SK-N-SH (cell line): ENCODE results near the gene ZNF101. TPM values are rescaled to one million over a fixed set of nuclear protein-coding genes. Genes with fewer than 3 reads are reported as not detected.

ENCODE experiments used
- CTCF ChIA-PET: fragments of 300-600, 350-600 bp; formaldehyde crosslinking; extraction: SDS; loops from one replicate; lab custom pipeline; 2021; lab: Yijun Ruan, JAX
- POLR2A ChIA-PET: fragments of 350-600 bp; sonication (Branson Sonifier 250); formaldehyde crosslinking; extraction: SDS; loops from one replicate; lab custom pipeline; 2020; ENCODE audit warnings: antibody characterized with exemption, inconsistent platforms; lab: Yijun Ruan, JAX
- DNase-seq: peaks from one replicate; pipeline ENCODE4 v3.0.0; 2012
- H2AFZ ChIP-seq: fragments of 200-600 bp; sonication (generic); 2 replicates; pipeline ENCODE4 v1.8.1; 2016; ENCODE audit warnings: antibody characterized with exemption, mild to moderate bottlenecking, low read depth
- H3F3A ChIP-seq: fragments of 200-600 bp; sonication (generic); replicated peaks from 2 replicates; pipeline ENCODE3; 2016; ENCODE audit warnings: antibody characterized with exemption, mild to moderate bottlenecking; ENCODE audit not compliant: insufficient read depth
- H3K27ac ChIP-seq, 2 experiments: fragments of 200-500 bp in 1 of 2; fragments of 200-600 bp in 1 of 2; sonication (Bioruptor generic) in 1 of 2; sonication (generic), shearing (Covaris generic) in 1 of 2; 2 replicates each; pipeline versions ENCODE4 v1.5.1 to v1.6.1; 2014 to 2016; ENCODE audit warnings: low read depth in 2 of 2, inconsistent platforms in 1 of 2, low read length in 1 of 2, mild to moderate bottlenecking in 1 of 2, mixed read lengths in 1 of 2
- H3K27me3 ChIP-seq: fragments of 200-600 bp; sonication (generic), shearing (Covaris generic); 2 replicates; pipeline ENCODE4 v1.6.1; 2016; ENCODE audit warnings: mixed run types; ENCODE audit not compliant: insufficient read depth
- H3K36me3 ChIP-seq, 2 experiments: fragments of 200-500 bp in 1 of 2; fragments of 200-600 bp in 1 of 2; sonication (Bioruptor generic) in 1 of 2; sonication (generic) in 1 of 2; replicated peaks in 1 of 2; 2 replicates each; pipeline versions ENCODE3 to v1.5.1; 2014 to 2016; ENCODE audit warnings: low read length in 1 of 2, mild to moderate bottlenecking in 1 of 2; ENCODE audit not compliant: insufficient read depth in 2 of 2, control insufficient read depth in 1 of 2
- H3K4me1 ChIP-seq, 2 experiments: fragments of 200-500 bp in 1 of 2; fragments of 200-600 bp in 1 of 2; sonication (Bioruptor generic) in 1 of 2; sonication (generic), shearing (Covaris generic) in 1 of 2; 2 replicates each; pipeline versions ENCODE4 v1.5.1 to v1.6.1; 2014 to 2016; ENCODE audit warnings: low read depth in 1 of 2, low read length in 1 of 2, mixed run types in 1 of 2; ENCODE audit not compliant: insufficient read depth in 2 of 2, control insufficient read depth in 1 of 2
- H3K4me2 ChIP-seq: fragments of 200-600 bp; sonication (generic), shearing (Covaris generic); 2 replicates; pipeline ENCODE4 v1.6.1; 2017; ENCODE audit warnings: mixed run types
- H3K4me3 ChIP-seq, 2 experiments: fragments of 200-500 bp in 1 of 2; fragments of 200-600 bp in 1 of 2; sonication (Bioruptor generic) in 1 of 2; sonication (generic), shearing (Covaris generic) in 1 of 2; 2 replicates each; pipeline versions ENCODE4 v1.5.1 to v1.8.1; 2014 to 2016; ENCODE audit warnings: low read depth in 2 of 2, inconsistent platforms in 1 of 2, low read length in 1 of 2, mild to moderate bottlenecking in 1 of 2, mixed read lengths in 1 of 2, moderate library complexity in 1 of 2
- H3K79me2 ChIP-seq: fragments of 200-600 bp; sonication (generic); 2 replicates; pipeline ENCODE4 v1.8.1; 2017; ENCODE audit warnings: mild to moderate bottlenecking; ENCODE audit not compliant: insufficient read depth
- H3K9ac ChIP-seq: fragments of 200-600 bp; sonication (generic); 2 replicates; pipeline ENCODE4 v1.6.1; 2017; ENCODE audit warnings: mixed run types
- H3K9me2 ChIP-seq: fragments of 200-600 bp; sonication (generic); 2 replicates; pipeline ENCODE4 v1.6.1; 2017; ENCODE audit warnings: mixed run types
- H3K9me3 ChIP-seq: fragments of 200-600 bp; sonication (generic); 2 replicates; pipeline ENCODE4 v1.6.1; 2017; ENCODE audit warnings: mixed run types, mild to moderate bottlenecking, moderate library complexity
- H4K20me1 ChIP-seq: fragments of 200-600 bp; sonication (generic); 2 replicates; pipeline ENCODE4 v1.6.1; 2017; ENCODE audit warnings: mild to moderate bottlenecking, mixed run types; ENCODE audit not compliant: insufficient read depth
- FOXM1 ChIP-seq: IDR thresholded peaks from 2 replicates; pipeline ENCODE4 v1.4.0; 2012; ENCODE audit warnings: low read depth, mild to moderate bottlenecking
- GABPA ChIP-seq: IDR thresholded peaks from 2 replicates; pipeline ENCODE4 v1.4.0; 2012; ENCODE audit warnings: low read depth, mild to moderate bottlenecking
- JUND ChIP-seq: IDR thresholded peaks from 2 replicates; pipeline ENCODE4 v1.4.0; 2012
- MAX ChIP-seq: IDR thresholded peaks from 2 replicates; pipeline ENCODE4 v1.4.0; 2012; ENCODE audit warnings: low read depth
- MEF2A ChIP-seq: IDR thresholded peaks from 2 replicates; pipeline ENCODE4 v1.4.0; 2012; ENCODE audit warnings: low read depth, borderline replicate concordance
- NFIC ChIP-seq: IDR thresholded peaks from 2 replicates; pipeline ENCODE4 v1.4.0; 2012; ENCODE audit warnings: borderline replicate concordance
- PBX3 ChIP-seq: IDR thresholded peaks from 2 replicates; pipeline ENCODE4; 2012
- POLR2AphosphoS5 ChIP-seq: IDR thresholded peaks from 2 replicates; pipeline ENCODE4 v1.6.1; 2012; ENCODE audit warnings: low read depth, low read length
- RCOR1 ChIP-seq: fragments of 150-350 bp; IDR thresholded peaks from 2 replicates; pipeline ENCODE4 v1.6.1; 2017; ENCODE audit warnings: antibody characterized with exemption, low read length
- TAF1 ChIP-seq: IDR thresholded peaks from 2 replicates; pipeline ENCODE4 v1.6.1; 2012; ENCODE audit warnings: low read depth, mild to moderate bottlenecking, low read length, moderate library complexity, borderline replicate concordance
- TCF12 ChIP-seq: IDR thresholded peaks from 2 replicates; pipeline ENCODE4 v1.4.0; 2012
- USF1 ChIP-seq: IDR thresholded peaks from 2 replicates; pipeline ENCODE4 v1.4.0; 2012; ENCODE audit warnings: low read depth, borderline replicate concordance
- USF2 ChIP-seq: fragments of 150-350 bp; IDR thresholded peaks from 2 replicates; pipeline ENCODE4 v1.6.1; 2017; ENCODE audit warnings: antibody characterized with exemption, low read length, low read depth, borderline replicate concordance
- YY1 ChIP-seq: IDR thresholded peaks from 2 replicates; pipeline ENCODE4 v1.4.0; 2012; ENCODE audit warnings: low read depth, mild to moderate bottlenecking
- ZBTB33 ChIP-seq: IDR thresholded peaks from 2 replicates; pipeline ENCODE4 v1.4.0; 2012; ENCODE audit warnings: low read depth, borderline replicate concordance
- WGBS: methylation state at CpG from one replicate; pipeline ENCODE4 v1.1.6; 2017; ENCODE audit warnings: low lambda C conversion rate; 5-methylcytosine and 5-hydroxymethylcytosine counted together
- polyA plus RNA-seq, 3 experiments: library from polyadenylated mRNA; depleted of rRNA; stranded (reverse); fragments of >200 nt; gene quantifications; 2 replicates each; pipeline ENCODE4 v1.2.3, GENCODE V29; 2012

ZNF101 gene
- polyA plus RNA-seq, 1 of the 3 experiments (the other 2 are of a cell fraction), result 2.4 TPM

- POLR2A ChIA-PET, result interaction anchor here (0.7 to 1.3 kb wide), 2 partner anchors 75 to 238 kb away, joined by 3 to 4 read pairs; partner anchors contain the start of gene ZNF253
- Histone ChIP-seq H3K36me3 (no peaks in the 10 kb centered on the region), H3K79me2 (no peaks in the 10 kb centered on the region), H3K4me1 (peaks cover 0 to 13% of the 10 kb centered on the region in 2 experiments; a peak in 1 of 4 replicates), H3K9ac (no peak within 1 kb of the TSS), H3K9me3 (no peaks in the 10 kb centered on the region), H3K4me3 (peak within 1 kb of the TSS in 1 of 2 experiments; percentile 56; a peak in 2 of 4 replicates), H3K9me2 (no peaks in the 10 kb centered on the region), H3K27me3 (no peaks in the 10 kb centered on the region), H3K4me2 (peak within 1 kb of the TSS; percentile 47), H2AFZ (peak within 1 kb of the TSS; percentile 20; the same call in 1 of the 2 replicates), H4K20me1 (no peaks in the 10 kb centered on the region), H3K27ac (peak within 1 kb of the TSS in 1 of 2 experiments; percentile 65; a peak in 1 of 4 replicates), H3F3A (no peaks in the 10 kb centered on the region)
- CTCF ChIA-PET, result interaction anchor here (0.7 to 6.1 kb wide), 12 partner anchors 8 to 96 kb away, joined by 3 to 28 read pairs (median 4); partner anchors contain the start of gene GMIP
- peak; percentile 96 for DNase-seq
- WGBS, result 23% methylated on average over 22 of the region's 87 CpGs
- TF ChIP-seq POLR2AphosphoS5 (no peak), USF2 (no peak), NFIC (no peak), MAX (peak; percentile 40; the same call in 1 of the 2 replicates), MEF2A (no peak), RCOR1 (no peak), YY1 (no peak), TCF12 (no peak), TAF1 (no peak)
These were observed 40.8 kb upstream of the ZNF101 start, which contains the start of gene LPAR2 for GRCh38 chr19:19627621-19628500. Gene LPAR2 (minus strand): TSS chr19:19628220. CDS start chr19:19627275, 945 bp downstream.

GRCh38 chr19:19628501-19629134 lies 40.0 kb upstream of the ZNF101 start:
- H2AFZ ChIP-seq, result no peak overlapping the region
- CTCF ChIA-PET, result interaction anchor here (0.7 to 6.1 kb wide), 8 partner anchors 8 to 97 kb away, joined by 3 to 28 read pairs (median 4); partner anchors contain the start of gene GMIP
- H3F3A ChIP-seq, result no peaks in the 10 kb centered on the region
- peak overlapping the region; percentile 47; the same call in 1 of the 2 replicates for H3K4me2 ChIP-seq
- no peaks in the 10 kb centered on the region for H3K9me2 ChIP-seq
- no peaks in the 10 kb centered on the region for H3K79me2 ChIP-seq
- H3K4me3 ChIP-seq, result peak overlapping the region in 1 of 2 experiments; percentile 56; a peak in 2 of 4 replicates
- no peaks in the 10 kb centered on the region for H3K27me3 ChIP-seq
- no peaks in the 10 kb centered on the region for H3K9me3 ChIP-seq
- POLR2A ChIA-PET, result interaction anchor here (0.7 to 1.3 kb wide), 2 partner anchors 76 to 237 kb away, joined by 3 to 4 read pairs; partner anchors contain the start of gene ZNF253
- peak overlapping the region in 1 of 2 experiments; percentile 65; a peak in 1 of 4 replicates for H3K27ac ChIP-seq
- H3K36me3 ChIP-seq, result peaks cover 0 to 6% of the 10 kb centered on the region in 2 experiments
- WGBS, result 49% methylated on average over 39 of the region's 51 CpGs
- peak; percentile 95 for DNase-seq
- H3K4me1 ChIP-seq, result peaks cover 0 to 13% of the 10 kb centered on the region in 2 experiments; a peak in 1 of 4 replicates
- no peaks in the 10 kb centered on the region for H4K20me1 ChIP-seq
- no peak overlapping the region for H3K9ac ChIP-seq
- TF ChIP-seq GABPA (no peak), TCF12 (no peak), PBX3 (no peak), USF2 (no peak), USF1 (no peak), JUND (no peak), MAX (no peak), NFIC (no peak), FOXM1 (no peak), ZBTB33 (no peak)
